ENCODE data around the gene ALDH1B1. TPM values are rescaled to one million over a fixed set of nuclear protein-coding genes. Genes with fewer than 3 reads are reported as not detected.

ALDH1B1 gene
- total RNA-seq, 1 experiment from 2014 or later, result 55.5 TPM

- POLR2A ChIA-PET, result no interaction called here
- no peaks in the 10 kb centered on the region for H3K9me3 Mint-ChIP-seq
- H3K4me1 Mint-ChIP-seq, result peaks cover 10% of the 10 kb centered on the region
- H3K27me3 Mint-ChIP-seq (ENCODE audit: low read depth), result no peaks in the 10 kb centered on the region
- no peak overlapping the region for H3K4me3 Mint-ChIP-seq
- TF ChIP-seq ATF3 (CRISPR knock-in tag; conservative IDR thresholded peaks at IDR 0.05) (no peak), ZNF671 (CRISPR knock-in tag; IDR thresholded peaks at IDR 0.05) (no peak), GRHL2 (CRISPR knock-in tag; IDR thresholded peaks at IDR 0.05; ENCODE audit: insufficient replicate concordance, severe bottlenecking) (no peak)
- DNase-seq (ENCODE audit: low spot score) (no peak), ATAC-seq (no peak)
- CTCF ChIA-PET, result no interaction called here
- peaks cover 4% of the 10 kb centered on the region; the same call in 1 of the 2 replicates for H3K36me3 Mint-ChIP-seq
- H3K27ac Mint-ChIP-seq, result no peak overlapping the region
Measured at GRCh38 chr9:38413283-38413682, 20.8 kb downstream of the ALDH1B1 start.

GRCh38 chr9:38414040-38414723 lies 21.7 kb downstream of the ALDH1B1 start:
- Mint-ChIP-seq H3K27me3 (ENCODE audit: low read depth) (no peaks in the 10 kb centered on the region), H3K4me1 (peaks cover 17% of the 10 kb centered on the region), H3K36me3 (peaks cover 4% of the 10 kb centered on the region; the same call in 1 of the 2 replicates), H3K9me3 (no peaks in the 10 kb centered on the region), H3K4me3 (no peak overlapping the region), H3K27ac (no peak overlapping the region)
- ChIA-PET POLR2A (no interaction called here), CTCF (interaction anchor here (1.2 kb wide), 1 partner anchor 276 kb away, joined by 3 read pairs; no protein-coding TSS in a partner anchor)
- ATAC-seq (no peak), DNase-seq (ENCODE audit: low spot score) (no peak)
- TF ChIP-seq HMGXB4 (CRISPR knock-in tag; IDR thresholded peaks at IDR 0.05) (no peak), ZSCAN18 (CRISPR knock-in tag; IDR thresholded peaks at IDR 0.05) (no peak), SOX15 (CRISPR knock-in tag; IDR thresholded peaks at IDR 0.05) (no peak), OVOL2 (CRISPR knock-in tag; IDR thresholded peaks at IDR 0.05; ENCODE audit: borderline replicate concordance) (no peak), ESRRA (CRISPR knock-in tag; IDR thresholded peaks at IDR 0.05; ENCODE audit: borderline replicate concordance) (no peak), IRF2 (CRISPR knock-in tag; IDR thresholded peaks at IDR 0.05; ENCODE audit: borderline replicate concordance, low read depth) (no peak), USF1 (CRISPR knock-in tag; IDR thresholded peaks at IDR 0.05) (no peak), ELF4 (CRISPR knock-in tag; IDR thresholded peaks at IDR 0.05; ENCODE audit: low read depth) (no peak)

GRCh38 chr9:38415856-38416255 lies 23.4 kb downstream of the ALDH1B1 start:
- ChIA-PET CTCF (interaction anchor here (1.0 to 3.8 kb wide), 6 partner anchors 8 to 399 kb away, joined by 5 to 26 read pairs (median 7); no protein-coding TSS in a partner anchor), POLR2A (no interaction called here)
- Mint-ChIP-seq H3K36me3 (no peaks in the 10 kb centered on the region), H3K27ac (no peak overlapping the region), H3K27me3 (ENCODE audit: low read depth) (no peaks in the 10 kb centered on the region), H3K4me1 (peaks cover 25% of the 10 kb centered on the region), H3K4me3 (no peak overlapping the region), H3K9me3 (no peaks in the 10 kb centered on the region)
- TF ChIP-seq ERG (CRISPR knock-in tag; IDR thresholded peaks at IDR 0.05) (no peak), SOX15 (CRISPR knock-in tag; IDR thresholded peaks at IDR 0.05) (no peak), USF1 (CRISPR knock-in tag; IDR thresholded peaks at IDR 0.05) (no peak), OVOL2 (CRISPR knock-in tag; IDR thresholded peaks at IDR 0.05; ENCODE audit: borderline replicate concordance) (no peak), GTF2I (CRISPR knock-in tag; conservative IDR thresholded peaks at IDR 0.05) (no peak), FOXP4 (CRISPR knock-in tag; IDR thresholded peaks at IDR 0.05) (no peak), PREB (CRISPR knock-in tag; IDR thresholded peaks at IDR 0.05; ENCODE audit: borderline replicate concordance) (no peak)
- DNase-seq (ENCODE audit: low spot score), result no peak
- no peak for ATAC-seq

Measured in WTC11 (cell line).